Esophagus squamous epithelium (tissue), 5 donors: Measurements from ENCODE around the gene GALNT17. TPM values are rescaled to one million over a fixed set of nuclear protein-coding genes. Genes with fewer than 3 reads are reported as not detected.

Experiments used
- DNase-seq: peaks from one replicate; lab custom pipeline; 2025; lab: John Stamatoyannopoulos, UW
- H3K27ac ChIP-seq, 4 donors: fragments of 200-600 bp; sonication (generic); one replicate each; pipeline ENCODE4 v1.5.1; 2016 to 2019; ENCODE audit warnings: mild to moderate bottlenecking in 1 of 4
- H3K27me3 ChIP-seq, 4 donors: fragments of 200-600 bp; sonication (generic); 1 replicate in 3 of 4; 2 replicates in 1 of 4; pipeline versions ENCODE4 v1.5.1 to v1.6.0; 2017 to 2021; ENCODE audit warnings: antibody characterized with exemption in 1 of 4
- H3K36me3 ChIP-seq, 3 donors: fragments of 200-600 bp; sonication (generic); one replicate each; pipeline ENCODE4 v1.5.1; 2016 to 2019
- H3K4me1 ChIP-seq, 3 donors: fragments of 200-600 bp; sonication (generic); one replicate each; pipeline ENCODE4 v1.5.1; 2017 to 2019
- H3K4me3 ChIP-seq, 4 donors: fragments of 200-600 bp; sonication (generic); 1 replicate in 3 of 4; 2 replicates in 1 of 4; pipeline ENCODE4 v1.5.1; 2016 to 2019; ENCODE audit warnings: mild to moderate bottlenecking in 2 of 4, moderate library complexity in 1 of 4
- H3K9me3 ChIP-seq, 3 donors: fragments of 200-600 bp; sonication (generic); one replicate each; pipeline ENCODE4 v1.5.1; 2016 to 2019
- POLR2A ChIP-seq, 4 donors: fragments of 450-650 bp; IDR thresholded peaks; one replicate each; pipeline ENCODE4 v1.6.1; 2017; ENCODE audit warnings: antibody characterized with exemption in 4 of 4, mild to moderate bottlenecking in 4 of 4, moderate library complexity in 3 of 4
- WGBS, 2 donors: methylation state at CpG; one replicate each; pipeline ENCODE4 v1.1.5; 2018; 5-methylcytosine and 5-hydroxymethylcytosine counted together
- intact Hi-C: fragments of 100-400 bp; cut with DNase I; formaldehyde crosslinking; loops from one replicate; pipeline ENCODE4 v1.15.0; 2022
- total RNA-seq, 4 donors: library from RNA; depleted of rRNA; stranded (reverse); fragments of >200 nt; gene quantifications; one replicate each; pipeline ENCODE4 v1.1.0, GENCODE V29; 2016
- TF ChIP-seq, protein P1 (sequence below), 6 experiments: fragments of 450-650 bp in 4 of 6; fragments of 200-600 bp in 2 of 6; sonication (generic) in 2 of 6; IDR thresholded peaks; one replicate each; pipeline ENCODE4 v1.5.1; 2016 to 2019; ENCODE audit warnings: antibody characterized with exemption in 6 of 6, mild to moderate bottlenecking in 4 of 6, moderate library complexity in 4 of 6
- donor health status: DM: yes; HTN: yes; CAD: no.

Gene GALNT17
- total RNA-seq, 4 donors from 2014 or later = 1.6 to 22.1 (median 2.5) TPM

DNA sequence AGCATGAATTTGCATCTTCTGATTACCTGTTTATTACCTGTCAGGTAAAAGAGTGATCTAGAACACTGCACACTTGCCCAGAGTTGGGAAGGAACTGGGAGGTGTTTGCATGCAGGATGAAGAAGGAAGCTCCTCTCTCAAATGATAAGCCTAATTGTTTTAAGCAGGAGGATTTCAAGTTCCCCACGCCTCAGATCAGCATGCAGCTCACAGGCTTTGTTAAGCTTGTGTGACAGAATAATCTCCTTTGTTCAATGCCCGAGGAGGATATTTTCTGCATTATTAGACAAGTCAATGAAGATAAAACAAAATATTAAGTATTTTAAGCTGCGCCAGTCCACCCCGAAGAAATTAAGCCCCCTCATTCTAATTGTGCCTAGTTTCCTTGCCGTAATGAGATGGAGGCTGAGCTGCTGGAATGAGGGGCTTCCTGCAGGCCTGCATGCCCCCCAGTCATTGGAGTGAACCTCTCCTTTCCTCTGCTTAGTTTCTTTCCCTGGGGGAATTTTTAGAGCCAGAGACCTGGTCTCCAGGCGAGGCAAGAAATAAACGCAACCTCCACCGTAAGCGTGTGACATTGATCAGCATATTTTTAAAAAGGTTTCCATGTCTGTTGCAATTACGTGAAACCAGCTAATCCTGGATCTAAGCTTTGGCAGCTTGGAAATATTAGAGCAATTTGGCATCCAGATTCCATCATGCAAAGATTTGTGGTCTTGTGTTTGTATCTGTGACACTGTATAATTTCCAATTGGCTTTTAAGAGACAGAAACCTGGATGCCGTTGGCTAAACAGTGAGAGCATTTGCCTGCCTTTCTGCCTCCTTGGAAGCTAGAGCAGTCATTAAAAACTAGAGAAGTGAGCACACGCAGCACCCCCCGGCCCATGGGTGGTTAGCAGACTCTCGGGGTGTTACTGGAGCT is 376.0 kb downstream of the GALNT17 start:
- TF ChIP-seq, protein P1, sequence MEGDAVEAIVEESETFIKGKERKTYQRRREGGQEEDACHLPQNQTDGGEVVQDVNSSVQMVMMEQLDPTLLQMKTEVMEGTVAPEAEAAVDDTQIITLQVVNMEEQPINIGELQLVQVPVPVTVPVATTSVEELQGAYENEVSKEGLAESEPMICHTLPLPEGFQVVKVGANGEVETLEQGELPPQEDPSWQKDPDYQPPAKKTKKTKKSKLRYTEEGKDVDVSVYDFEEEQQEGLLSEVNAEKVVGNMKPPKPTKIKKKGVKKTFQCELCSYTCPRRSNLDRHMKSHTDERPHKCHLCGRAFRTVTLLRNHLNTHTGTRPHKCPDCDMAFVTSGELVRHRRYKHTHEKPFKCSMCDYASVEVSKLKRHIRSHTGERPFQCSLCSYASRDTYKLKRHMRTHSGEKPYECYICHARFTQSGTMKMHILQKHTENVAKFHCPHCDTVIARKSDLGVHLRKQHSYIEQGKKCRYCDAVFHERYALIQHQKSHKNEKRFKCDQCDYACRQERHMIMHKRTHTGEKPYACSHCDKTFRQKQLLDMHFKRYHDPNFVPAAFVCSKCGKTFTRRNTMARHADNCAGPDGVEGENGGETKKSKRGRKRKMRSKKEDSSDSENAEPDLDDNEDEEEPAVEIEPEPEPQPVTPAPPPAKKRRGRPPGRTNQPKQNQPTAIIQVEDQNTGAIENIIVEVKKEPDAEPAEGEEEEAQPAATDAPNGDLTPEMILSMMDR (IDR thresholded peaks at IDR 0.05) = no peak
- no peak for TF ChIP-seq POLR2A (IDR thresholded peaks at IDR 0.05)
- 36 to 40% methylated on average over 12 of the region's 14 CpGs for WGBS, 2 donors
- H3K27me3 ChIP-seq = no peaks in the 10 kb centered on the region
- no peak overlapping the region for H3K4me3 ChIP-seq
- intact Hi-C loops = no loop called here
- no peaks in the 10 kb centered on the region for H3K36me3 ChIP-seq
- peaks cover 0 to 10% (median 0%) of the 10 kb centered on the region in 3 donors for H3K4me1 ChIP-seq
- peak overlapping the region in 1 of 4 donors; percentile 9 for H3K27ac ChIP-seq
- DNase-seq = no peak
- H3K9me3 ChIP-seq = no peaks in the 10 kb centered on the region

DNA sequence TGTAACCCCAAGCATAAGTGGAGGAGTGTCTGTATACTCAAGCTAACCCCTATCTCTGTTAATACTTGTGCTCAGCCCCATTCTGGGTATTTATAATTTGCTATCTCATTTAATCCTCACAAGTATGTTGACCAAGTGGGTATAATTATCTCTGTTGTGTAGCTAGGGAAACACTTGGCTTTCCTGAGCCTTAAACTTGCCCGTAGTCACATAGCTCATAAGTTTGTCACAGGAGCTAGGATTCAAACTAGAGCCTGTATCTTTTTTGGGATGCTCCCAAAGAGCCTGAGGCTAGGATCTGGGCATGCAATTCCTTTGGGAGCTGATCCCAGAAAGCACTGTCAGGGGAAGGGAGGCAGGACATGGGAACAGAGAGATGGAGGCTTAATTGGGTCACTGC is 377.4 kb downstream of the GALNT17 start:
- no peaks in the 10 kb centered on the region for H3K27me3 ChIP-seq
- H3K36me3 ChIP-seq = no peaks in the 10 kb centered on the region
- peaks cover 0 to 10% (median 0%) of the 10 kb centered on the region in 3 donors for H3K4me1 ChIP-seq
- intact Hi-C loops = no loop called here
- no peak for TF ChIP-seq POLR2A (IDR thresholded peaks at IDR 0.05)
- TF ChIP-seq, protein P1 (IDR thresholded peaks at IDR 0.05) = no peak
- DNase-seq = no peak
- H3K4me3 ChIP-seq = no peak overlapping the region
- no peaks in the 10 kb centered on the region for H3K9me3 ChIP-seq
- H3K27ac ChIP-seq = no peak overlapping the region
- WGBS, 2 donors = 20 to 50% methylated on average over 1 of the region's 1 CpG

DNA sequence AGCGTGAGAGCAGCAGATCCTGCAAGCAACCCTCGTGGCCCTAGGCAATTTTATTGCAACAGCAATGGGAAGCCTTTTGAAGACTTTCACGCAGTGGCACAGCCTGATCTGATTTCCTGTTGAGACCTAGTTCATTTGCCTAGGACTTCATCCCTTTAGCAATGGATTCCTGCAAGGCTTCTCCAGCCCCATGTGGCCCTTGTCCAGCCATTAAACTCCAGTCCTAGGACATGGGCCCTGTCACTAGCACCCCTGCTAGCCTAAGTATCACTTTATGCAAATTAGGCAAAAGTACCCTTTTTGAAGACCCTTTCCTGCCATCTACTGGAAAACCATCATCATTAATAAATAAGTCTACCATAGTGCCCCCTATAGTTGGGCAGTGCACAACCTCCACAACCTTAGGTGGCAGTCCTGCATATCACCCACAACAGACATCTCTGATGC is 379.4 kb downstream of the GALNT17 start:
- no peaks in the 10 kb centered on the region for H3K36me3 ChIP-seq
- WGBS, 2 donors = 44 to 47% methylated on average over 3 of the region's 3 CpGs
- H3K4me1 ChIP-seq = peaks cover 0 to 10% (median 0%) of the 10 kb centered on the region in 3 donors
- no peak for TF ChIP-seq POLR2A (IDR thresholded peaks at IDR 0.05)
- TF ChIP-seq, protein P1 (IDR thresholded peaks at IDR 0.05) = no peak
- no peak overlapping the region for H3K27ac ChIP-seq
- no peak overlapping the region for H3K4me3 ChIP-seq
- no peak for DNase-seq
- intact Hi-C loops = no loop called here
- no peaks in the 10 kb centered on the region for H3K9me3 ChIP-seq
- no peaks in the 10 kb centered on the region for H3K27me3 ChIP-seq

DNA sequence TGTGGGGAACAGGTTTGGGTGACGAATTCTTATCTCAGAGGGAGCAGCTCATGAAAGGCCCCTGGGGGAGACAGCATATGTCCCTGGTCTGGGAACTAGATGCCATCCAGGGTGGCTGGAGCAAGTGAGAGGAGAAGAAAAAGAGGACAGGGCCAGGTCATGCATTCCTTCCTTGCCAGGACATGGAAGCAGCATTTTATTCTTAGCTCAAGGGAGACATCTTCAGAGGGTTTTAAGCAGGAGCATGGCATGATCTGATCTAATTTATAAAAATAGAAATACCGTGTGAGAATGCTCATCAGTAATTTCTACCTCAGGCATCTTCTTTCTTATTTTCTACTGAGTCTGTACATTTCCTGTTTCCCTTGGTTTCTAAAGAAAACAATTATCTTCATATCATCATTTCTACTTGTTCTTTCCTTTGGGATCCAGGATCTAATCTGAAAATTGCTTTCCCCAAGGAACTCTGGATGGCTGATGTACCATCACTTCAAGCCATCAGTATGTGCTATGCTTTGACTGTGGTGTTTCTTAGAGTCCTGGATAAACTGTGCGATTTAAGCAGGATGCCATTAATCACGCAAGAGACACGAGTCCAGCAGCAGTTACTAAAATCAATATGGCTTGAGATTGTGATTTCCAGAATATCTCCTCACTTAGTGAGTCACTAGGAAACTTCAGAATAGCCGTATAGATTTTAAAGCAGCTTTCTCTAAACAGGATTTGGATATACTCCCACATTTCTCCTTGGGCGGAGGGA is 386.2 kb downstream of the GALNT17 start:
- 43 to 67% methylated on average over 7 of the region's 7 CpGs for WGBS, 2 donors

More for the DNA sequence above, 386.2 kb downstream of the GALNT17 start:
- TF ChIP-seq POLR2A (IDR thresholded peaks at IDR 0.05) = no peak
- TF ChIP-seq, protein P1 (IDR thresholded peaks at IDR 0.05) = no peak
- intact Hi-C loops = no loop called here
- Histone ChIP-seq H3K9me3 (peaks cover 0 to 8% (median 0%) of the 10 kb centered on the region in 3 donors), H3K27ac (peak overlapping the region in 1 of 4 donors; percentile 12), H3K4me1 (peaks cover 0 to 5% (median 3%) of the 10 kb centered on the region in 3 donors), H3K4me3 (no peak overlapping the region), H3K27me3 (no peaks in the 10 kb centered on the region), H3K36me3 (no peaks in the 10 kb centered on the region)
- DNase-seq = no peak
